CD4-positive, alpha-beta T cell treated with Interleukin-4 for 4 hours (primary cell): Measurements from ENCODE around the gene SNRNP40.
A peak's percentile ranks its signal among the peaks of the same experiment; 100 is the strongest.
"Not testable (repeated sequence)": the region's sequence is repeated elsewhere in the genome, so short reads cannot be mapped to it uniquely, and the experiment has no call there.

Source experiments
- DNase-seq: peaks from one replicate; pipeline ENCODE4 v3.0.0-alpha.2; 2020

The SNRNP40 gene

DNA sequence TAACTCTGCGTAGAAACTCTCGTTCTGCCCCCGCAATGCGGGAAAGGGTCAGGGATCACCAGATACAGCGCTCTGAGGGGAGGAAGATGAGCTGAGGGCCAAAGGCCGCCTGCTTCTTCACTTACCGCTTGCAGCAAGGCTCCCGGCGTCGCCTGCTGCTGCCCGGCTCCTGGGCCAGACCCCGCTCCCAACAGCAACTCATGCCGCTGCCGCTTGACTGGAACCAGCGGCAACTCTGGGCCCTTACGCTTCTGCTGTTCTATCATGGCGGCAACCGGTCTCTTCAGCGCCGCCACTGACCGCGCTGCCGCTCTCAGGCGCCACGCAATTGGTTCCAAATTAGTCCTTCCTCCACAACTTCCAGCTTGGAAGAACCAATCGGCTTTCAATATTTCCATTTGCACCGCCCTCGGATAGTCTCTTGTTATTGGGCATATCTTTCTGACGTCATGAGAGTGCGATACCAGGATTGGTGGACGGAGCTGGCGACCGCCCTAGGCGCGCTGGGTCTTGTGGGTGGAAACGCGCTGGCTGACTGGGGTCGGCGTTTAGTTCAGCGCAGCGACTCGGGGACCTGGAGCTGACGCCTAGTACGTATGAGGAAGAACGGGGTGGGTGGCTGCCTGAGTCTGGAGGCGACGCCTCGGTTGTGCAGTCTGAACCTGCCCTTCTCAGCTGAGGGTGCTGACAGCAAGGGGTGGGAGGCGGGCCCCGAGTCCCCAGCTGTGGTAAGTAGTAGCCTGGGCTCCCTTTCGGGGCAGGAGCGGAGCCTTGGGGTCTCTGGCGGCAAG lies at the start of gene SNRNP40, which contains the start of gene ZCCHC17:
Gene SNRNP40, minus strand, starts transcription at position 303 of the 791 bp plus-strand sequence. Its CDS starts 37 bp downstream, at position 266.
Gene ZCCHC17, plus strand, starts transcription at position 547 of the 791 bp plus-strand sequence. CDS start 13,067 bp downstream, outside the sequence.
- peak; percentile 99 for DNase-seq

- DNase-seq, result no peak
These were observed 49.0 kb upstream of the SNRNP40 start for GRCh38 chr1:31345635-31346034.

- DNase-seq, result no peak
These were observed 47.9 kb upstream of the SNRNP40 start for GRCh38 chr1:31344503-31344902.

GRCh38 chr1:31336687-31337467 lies 40.3 kb upstream of the SNRNP40 start:
- no peak for DNase-seq

DNA sequence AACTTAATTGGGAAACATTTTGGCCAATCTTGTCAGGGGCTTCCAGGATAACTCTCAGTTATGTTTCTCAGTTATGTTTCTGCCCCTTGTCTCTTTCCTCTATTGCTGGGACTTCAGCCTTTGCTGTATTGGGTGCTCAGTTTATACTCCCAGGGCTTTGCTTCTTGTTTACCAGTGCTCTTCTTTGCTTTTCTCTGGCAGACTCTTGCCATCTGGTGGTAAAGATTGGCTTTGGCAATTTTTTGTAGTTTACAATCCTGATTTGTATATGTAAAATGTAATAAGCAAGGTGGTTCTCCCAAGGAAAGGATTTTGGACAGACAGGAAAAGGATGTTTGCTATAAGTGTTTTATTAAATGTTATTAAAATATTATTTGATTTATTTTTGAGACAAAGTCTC lies 38.4 kb upstream of the SNRNP40 start:
- peak; percentile 11 for DNase-seq

DNA sequence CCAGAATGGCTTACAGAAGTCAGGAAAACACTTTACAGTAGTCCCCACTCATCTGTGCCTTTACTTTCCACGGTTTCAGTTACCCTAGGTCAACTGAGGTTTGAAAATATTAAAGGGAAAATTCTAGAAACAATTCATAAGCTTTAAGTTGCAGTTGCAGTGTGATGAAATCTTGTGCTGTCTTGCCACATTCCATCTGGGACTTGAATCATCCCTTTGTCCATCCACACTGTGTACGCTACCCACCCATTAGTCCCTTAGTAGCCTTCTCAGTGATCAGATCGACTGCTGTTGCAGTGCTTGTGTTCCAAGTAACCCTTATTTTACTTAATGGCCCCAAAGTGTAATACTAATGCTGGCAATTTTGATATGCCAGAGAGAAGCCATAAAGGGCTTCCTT lies 30.8 kb upstream of the SNRNP40 start:
- no peak for DNase-seq

- DNase-seq, result no peak
These were observed 29.9 kb upstream of the SNRNP40 start for GRCh38 chr1:31326461-31326860.

DNA sequence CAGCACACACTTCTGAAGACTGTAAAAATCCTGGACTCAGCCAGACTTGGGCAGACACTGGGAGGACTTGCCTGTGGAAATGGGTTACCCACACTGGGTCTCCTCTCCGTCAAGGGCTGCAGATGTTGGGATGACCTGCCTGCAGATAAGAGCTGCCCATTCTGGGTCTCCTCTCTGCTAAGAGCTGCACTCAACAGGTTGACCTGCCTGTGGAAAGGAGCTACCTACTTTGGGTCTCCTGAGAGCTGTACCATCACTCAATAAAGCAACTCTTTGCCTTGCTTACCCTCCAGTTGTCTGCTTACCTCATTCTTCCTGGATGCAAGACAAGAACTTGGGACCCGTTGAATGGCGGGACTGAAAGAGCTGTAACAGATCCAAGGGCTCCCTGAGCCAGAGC lies 28.4 kb upstream of the SNRNP40 start:
- DNase-seq, result no peak

- DNase-seq, result no peak
These were observed 27.5 kb upstream of the SNRNP40 start for GRCh38 chr1:31324093-31324492.

DNA sequence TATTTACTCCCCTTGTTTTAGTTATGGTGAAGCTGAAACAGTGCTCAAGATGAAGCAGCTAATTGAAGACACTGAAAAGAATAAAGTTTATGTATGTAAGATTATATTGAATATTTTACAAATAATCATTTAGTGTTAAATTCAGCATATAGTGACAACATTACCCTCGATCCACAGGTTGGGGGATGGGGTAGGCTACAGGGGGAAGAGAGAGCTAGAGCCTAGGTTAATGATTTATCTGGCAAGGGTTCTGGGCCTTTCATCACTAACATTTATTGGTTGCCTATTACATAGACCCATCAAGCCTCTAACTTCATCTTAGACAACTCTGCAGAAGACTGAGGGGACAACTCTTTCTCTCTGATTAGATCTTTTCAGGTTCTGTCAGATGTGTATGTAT lies 21.6 kb upstream of the SNRNP40 start:
- no peak for DNase-seq

DNA sequence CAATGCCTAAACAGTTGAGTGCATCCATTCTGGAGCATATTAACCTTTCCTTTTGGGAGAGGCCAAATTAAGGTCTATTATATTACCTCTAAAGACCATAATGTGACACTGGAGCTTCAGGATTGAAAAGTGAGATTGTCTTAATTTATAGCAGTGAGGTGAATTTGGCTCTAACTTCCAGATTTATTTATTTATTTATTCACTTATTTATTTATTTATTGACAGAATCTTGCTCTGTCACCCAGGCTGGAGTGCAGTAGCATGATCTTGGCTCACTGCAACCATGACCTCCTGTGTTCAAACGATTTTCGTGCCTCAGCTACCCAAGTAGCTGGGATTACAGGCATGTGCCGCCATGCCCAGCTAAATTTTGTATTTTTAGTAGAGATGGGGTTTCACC lies 19.3 kb upstream of the SNRNP40 start:
- DNase-seq, result no peak

- no peak for DNase-seq
These were observed 13.6 kb upstream of the SNRNP40 start for GRCh38 chr1:31310198-31310597.

DNA sequence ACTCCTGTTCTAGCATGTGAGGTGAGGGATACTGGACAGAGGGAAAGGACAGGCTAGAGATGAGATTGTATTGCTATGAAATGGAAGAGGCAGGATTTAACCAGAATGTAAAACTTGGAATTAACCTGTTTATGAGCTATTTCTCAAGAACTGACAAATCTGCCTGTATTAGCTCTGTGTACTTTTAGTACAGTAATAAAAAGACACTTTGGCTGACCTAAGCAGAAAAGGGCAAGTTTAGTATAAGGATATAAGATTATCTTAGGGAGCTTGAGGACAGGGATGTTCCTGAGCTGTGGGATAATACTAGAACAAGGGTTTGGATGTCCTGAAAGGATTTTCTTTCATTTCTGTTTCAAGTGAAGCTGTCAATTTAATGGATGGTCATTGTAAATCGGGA lies 11.4 kb upstream of the SNRNP40 start:
- DNase-seq, result no peak

GRCh38 chr1:31306278-31306677 lies 9.7 kb upstream of the SNRNP40 start:
- no peak for DNase-seq

DNA sequence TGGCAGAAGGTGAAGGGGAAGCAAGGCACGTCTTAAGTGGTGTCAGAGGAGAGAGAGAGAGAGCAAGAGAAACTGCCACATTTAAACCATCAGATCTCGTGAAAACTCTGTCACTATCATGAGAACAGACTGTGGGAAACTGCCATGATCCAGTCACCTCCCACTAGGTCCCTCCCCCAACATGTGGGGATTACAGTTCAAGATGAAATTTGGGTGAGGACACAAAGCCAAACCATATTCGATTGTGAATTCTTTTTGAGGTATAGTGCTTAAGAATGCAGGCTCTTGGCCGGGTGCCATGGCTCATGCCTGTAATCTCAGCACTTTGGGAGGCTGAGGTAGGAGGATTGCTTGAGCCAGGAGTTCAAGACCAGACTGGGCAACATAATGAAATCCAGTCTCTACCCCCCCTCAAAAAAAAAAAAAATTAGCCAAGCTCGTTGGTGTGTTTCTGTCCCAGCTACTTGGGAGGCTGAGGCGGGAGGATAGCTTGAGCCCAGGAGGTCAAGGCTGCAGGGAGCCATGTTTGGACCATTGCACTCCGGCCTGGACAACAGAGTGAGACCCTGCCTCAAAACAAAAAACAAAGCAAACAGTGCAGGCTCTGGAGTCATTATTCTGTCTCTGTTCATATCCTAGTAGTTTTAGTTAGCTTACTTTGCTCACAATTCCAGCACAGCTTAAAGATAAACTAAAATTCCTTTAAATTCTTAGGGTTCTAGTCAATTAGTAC lies 6.3 kb upstream of the SNRNP40 start:
- DNase-seq, result no peak

DNA sequence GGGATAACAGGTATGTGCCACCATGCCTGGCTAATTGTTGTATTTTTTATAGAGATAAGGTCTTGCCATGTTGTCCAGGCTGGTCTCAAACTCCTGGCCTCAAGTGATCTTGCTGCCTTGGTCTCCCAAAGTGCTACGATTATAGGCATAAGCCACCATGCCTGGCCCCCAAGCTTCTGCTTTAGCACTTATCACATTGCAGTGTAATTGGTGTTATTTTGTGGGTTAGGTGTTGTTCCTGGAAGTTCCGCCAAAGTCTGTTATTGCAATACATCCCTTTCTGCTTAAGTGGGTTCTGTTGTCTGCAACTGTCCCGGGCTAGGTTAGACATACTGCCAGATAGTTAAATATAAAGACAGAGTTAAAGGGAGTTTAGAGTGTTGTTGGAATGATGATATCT lies 3.6 kb upstream of the SNRNP40 start:
- peak; percentile 38 for DNase-seq

- no peak for DNase-seq
These were observed 2.8 kb upstream of the SNRNP40 start for GRCh38 chr1:31299365-31299764.

DNA sequence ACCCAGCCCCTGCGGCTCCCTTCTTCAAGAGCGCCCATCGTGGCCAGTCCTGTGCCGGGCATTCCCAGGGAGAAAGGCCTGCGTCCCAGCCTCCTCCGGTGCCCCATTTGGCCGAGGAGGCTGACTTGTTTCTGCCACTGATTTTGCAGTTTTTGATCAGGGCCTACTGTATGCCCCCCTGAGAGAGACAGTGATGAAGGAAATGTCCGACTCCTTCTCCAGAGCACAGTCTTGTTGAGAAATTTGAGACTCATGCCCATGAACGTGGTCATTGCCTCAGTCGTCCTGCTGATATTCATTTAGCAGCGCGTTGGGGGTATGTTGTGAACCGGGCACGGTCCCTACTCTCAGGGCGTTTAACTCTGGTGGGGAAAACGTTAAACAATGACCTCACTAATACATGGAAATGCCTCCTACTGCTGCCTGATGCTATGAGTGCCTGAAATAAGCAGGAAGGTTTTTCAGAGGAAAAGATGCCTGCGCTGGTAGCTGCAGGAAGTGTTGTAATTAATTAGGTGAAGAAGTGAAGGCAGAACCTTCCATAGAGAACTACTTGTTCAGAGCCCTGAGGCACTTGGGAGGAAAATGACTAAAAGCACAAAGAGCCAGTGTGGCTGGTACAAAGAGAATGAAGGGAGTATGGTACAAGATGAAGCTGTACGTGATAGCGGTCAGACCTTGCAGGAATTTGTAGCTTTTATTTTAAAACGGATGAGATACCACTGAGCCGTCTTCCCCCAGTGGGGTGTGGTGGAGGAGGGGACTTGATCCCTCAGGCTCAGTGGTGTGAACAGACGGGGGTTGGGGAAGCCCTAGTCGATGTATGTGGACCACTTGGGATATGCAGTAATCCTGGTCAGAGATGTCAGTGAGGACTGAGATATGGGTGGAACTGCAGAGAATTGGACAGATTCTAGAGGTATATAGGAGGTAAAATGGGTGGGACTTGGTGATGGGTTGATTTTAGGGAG lies 974 bp upstream of the SNRNP40 start:
- DNase-seq, result no peak

- no peak for DNase-seq
These were observed 608 bp downstream of the SNRNP40 start for GRCh38 chr1:31295874-31296485.

GRCh38 chr1:31289021-31289420 lies 7.6 kb downstream of the SNRNP40 start:
- no peak for DNase-seq

DNA sequence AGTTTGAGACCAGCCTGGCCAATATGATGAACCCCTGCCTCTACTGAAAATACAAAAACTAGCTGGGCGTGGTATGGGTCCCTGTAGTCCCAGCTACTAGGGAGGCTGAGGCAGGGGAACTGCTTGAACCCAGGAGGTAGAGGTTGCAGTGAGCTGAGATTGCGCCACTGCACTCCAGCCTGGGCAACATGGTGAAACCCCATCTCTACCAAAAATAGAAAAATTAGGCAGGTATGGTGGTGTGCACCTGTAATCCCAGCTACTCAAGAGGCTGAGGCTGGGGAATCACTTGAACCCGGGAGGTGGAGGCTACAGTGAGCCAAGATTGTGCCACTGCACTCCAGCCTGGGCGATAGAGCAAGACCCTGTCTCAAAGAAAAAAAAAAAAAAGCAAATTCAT lies 8.8 kb downstream of the SNRNP40 start:
- DNase-seq, result not testable (repeated sequence)

GRCh38 chr1:31282426-31282825 lies 14.2 kb downstream of the SNRNP40 start:
- not testable (repeated sequence) for DNase-seq
